Measurements from ENCODE around the gene PDCD2L. TPM values are rescaled to one million over a fixed set of nuclear protein-coding genes. Genes with fewer than 3 reads are reported as not detected.
A peak's percentile ranks its signal among the peaks of the same experiment; 100 is the strongest.

Gene PDCD2L
- total and polyA plus RNA-seq, 9 of the 15 experiments (the other 6 are each of a cell fraction or from before 2014, with no cell fraction given): 12.1 to 68.5 (median 56.3) TPM

DNA sequence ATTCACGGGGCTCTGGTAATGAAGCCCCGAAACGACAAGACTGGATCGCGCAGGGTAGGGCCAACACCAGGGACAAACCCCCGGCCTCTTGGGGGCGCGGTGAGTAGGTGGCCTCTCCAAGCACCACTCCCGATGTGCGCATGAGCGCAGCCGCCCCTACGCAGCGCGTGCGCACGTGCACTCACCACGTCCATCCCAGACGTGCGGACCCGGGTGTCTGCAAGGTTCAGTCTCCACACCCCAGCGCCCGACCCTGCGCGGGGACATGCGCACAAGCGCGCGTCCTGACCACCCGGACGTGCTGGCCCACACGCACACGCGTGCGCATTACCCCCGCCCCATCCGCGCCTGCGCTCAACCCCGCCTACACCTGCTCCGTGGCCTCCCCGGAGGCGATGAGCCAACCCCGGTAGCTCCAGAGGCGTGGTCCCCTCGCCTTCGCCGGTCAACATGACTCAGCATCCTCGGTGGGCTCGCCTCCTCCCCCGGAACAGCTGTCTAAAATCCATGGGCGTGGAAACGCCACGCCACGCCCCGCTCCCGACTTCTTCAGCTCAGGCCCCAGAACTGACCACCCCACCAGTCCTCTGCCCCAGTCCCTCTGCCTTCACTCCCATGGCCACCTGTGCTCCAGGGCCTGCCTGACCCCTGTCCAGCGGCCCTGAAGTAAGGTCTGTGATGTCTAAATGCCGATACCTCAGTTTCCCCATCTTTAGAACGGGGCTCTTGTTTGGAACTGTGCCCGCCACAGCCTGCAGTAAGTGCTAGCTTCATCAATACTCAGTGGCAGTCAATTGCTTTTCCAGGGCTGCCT lies 44.9 kb upstream of the PDCD2L start (continued):
- TF ChIP-seq ZBTB11 (CRISPR knock-in tag; IDR thresholded peaks at IDR 0.05) (no peak; a peak in 1 of 6 replicates), ZNF699 (CRISPR knock-in tag; IDR thresholded peaks at IDR 0.05; ENCODE audit: insufficient replicate concordance) (no peak), ZBTB7A (IDR thresholded peaks at IDR 0.05; ENCODE audit: borderline replicate concordance, control insufficient read depth, low read depth, low read length) (peak; percentile 75; the same call in 1 of the 2 replicates), LCOR (CRISPR knock-in tag; IDR thresholded peaks at IDR 0.05) (no peak), EGR1 (conservative IDR thresholded peaks at IDR 0.05) (peak; percentile 87), PHTF2 (CRISPR knock-in tag; IDR thresholded peaks at IDR 0.05) (no peak), U2AF2 (optimal IDR thresholded peaks at IDR 0.05; ENCODE audit: low read depth, low read length) (no peak), MECOM (CRISPR knock-in tag; IDR thresholded peaks at IDR 0.05) (no peak), HNRNPLL (IDR thresholded peaks at IDR 0.05; ENCODE audit: low read depth, low read length, poor library complexity, severe bottlenecking) (peak; percentile 54), CBX8 (IDR thresholded peaks at IDR 0.05; ENCODE audit: borderline replicate concordance, extremely low read depth, low read depth, low read length, poor library complexity, severe bottlenecking) (no peak), SMAD1 (IDR thresholded peaks at IDR 0.05; ENCODE audit: low read depth, low read length, partially characterized antibody) (no peak), ZNF239 (CRISPR knock-in tag; IDR thresholded peaks at IDR 0.05) (no peak), EP400 (IDR thresholded peaks at IDR 0.05) (peak; percentile 82), POLR3A (IDR thresholded peaks at IDR 0.05; ENCODE audit: borderline replicate concordance, extremely low read depth, insufficient read depth, insufficient read length) (no peak)
- TF ChIP-seq, protein P1, sequence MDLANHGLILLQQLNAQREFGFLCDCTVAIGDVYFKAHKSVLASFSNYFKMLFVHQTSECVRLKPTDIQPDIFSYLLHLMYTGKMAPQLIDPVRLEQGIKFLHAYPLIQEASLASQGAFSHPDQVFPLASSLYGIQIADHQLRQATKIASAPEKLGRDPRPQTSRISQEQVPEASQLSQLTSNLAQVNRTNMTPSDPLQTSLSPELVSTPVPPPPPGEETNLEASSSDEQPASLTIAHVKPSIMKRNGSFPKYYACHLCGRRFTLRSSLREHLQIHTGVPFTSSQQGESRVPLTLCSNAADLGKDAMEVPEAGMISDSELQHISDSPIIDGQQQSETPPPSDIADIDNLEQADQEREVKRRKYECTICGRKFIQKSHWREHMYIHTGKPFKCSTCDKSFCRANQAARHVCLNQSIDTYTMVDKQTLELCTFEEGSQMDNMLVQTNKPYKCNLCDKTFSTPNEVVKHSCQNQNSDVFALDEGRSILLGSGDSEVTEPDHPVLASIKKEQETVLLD (IDR thresholded peaks at IDR 0.05): peak; percentile 100
- TF ChIP-seq, protein P2, sequence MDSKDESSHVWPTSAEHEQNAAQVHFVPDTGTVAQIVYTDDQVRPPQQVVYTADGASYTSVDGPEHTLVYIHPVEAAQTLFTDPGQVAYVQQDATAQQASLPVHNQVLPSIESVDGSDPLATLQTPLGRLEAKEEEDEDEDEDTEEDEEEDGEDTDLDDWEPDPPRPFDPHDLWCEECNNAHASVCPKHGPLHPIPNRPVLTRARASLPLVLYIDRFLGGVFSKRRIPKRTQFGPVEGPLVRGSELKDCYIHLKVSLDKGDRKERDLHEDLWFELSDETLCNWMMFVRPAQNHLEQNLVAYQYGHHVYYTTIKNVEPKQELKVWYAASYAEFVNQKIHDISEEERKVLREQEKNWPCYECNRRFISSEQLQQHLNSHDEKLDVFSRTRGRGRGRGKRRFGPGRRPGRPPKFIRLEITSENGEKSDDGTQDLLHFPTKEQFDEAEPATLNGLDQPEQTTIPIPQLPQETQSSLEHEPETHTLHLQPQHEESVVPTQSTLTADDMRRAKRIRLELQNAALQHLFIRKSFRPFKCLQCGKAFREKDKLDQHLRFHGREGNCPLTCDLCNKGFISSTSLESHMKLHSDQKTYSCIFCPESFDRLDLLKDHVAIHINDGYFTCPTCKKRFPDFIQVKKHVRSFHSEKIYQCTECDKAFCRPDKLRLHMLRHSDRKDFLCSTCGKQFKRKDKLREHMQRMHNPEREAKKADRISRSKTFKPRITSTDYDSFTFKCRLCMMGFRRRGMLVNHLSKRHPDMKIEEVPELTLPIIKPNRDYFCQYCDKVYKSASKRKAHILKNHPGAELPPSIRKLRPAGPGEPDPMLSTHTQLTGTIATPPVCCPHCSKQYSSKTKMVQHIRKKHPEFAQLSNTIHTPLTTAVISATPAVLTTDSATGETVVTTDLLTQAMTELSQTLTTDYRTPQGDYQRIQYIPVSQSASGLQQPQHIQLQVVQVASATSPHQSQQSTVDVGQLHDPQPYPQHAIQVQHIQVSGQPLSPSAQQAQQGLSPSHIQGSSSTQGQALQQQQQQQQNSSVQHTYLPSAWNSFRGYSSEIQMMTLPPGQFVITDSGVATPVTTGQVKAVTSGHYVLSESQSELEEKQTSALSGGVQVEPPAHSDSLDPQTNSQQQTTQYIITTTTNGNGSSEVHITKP (IDR thresholded peaks at IDR 0.05; ENCODE audit: partially characterized antibody): peak; percentile 38

Data from K562 (cell line).